ENCODE data around the gene MAGEB17. TPM values are rescaled to one million over a fixed set of nuclear protein-coding genes. Genes with fewer than 3 reads are reported as not detected.

Gene MAGEB17
- total RNA-seq, 1 experiment from 2014 or later, result 0.87 TPM

DNA sequence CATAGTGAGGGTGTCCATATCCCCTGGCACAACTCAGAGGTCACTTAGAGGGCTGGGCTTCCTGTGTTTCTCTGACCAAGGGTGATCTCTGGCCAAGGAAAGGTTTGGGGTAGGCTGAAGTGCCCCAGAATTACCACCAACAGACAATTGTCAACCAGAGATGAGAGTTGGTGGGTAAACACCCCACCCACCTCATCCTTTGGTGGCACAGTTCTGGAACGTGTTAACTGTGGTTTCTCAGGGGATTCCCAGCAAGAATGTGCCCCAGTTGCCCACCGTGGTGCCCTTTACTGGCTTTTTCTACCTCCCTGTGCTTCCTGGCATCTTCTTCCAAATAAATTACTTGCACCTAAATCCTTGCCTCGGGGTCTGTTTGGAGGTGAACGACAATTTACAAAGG, 26.8 kb upstream of the MAGEB17 start:
- Histone ChIP-seq H2AFZ (ENCODE audit: low read length) (peak overlapping the region; percentile 67), H3K9me2 (replicated peaks; ENCODE audit: low read length) (no peaks in the 10 kb centered on the region), H3K27ac (ENCODE audit: low read length) (peak overlapping the region; percentile 87), H3K9me3 (ENCODE audit: low read length) (no peaks in the 10 kb centered on the region), H3F3A (ENCODE audit: low read length, unreplicated experiment) (no peaks in the 10 kb centered on the region), H3K9ac (ENCODE audit: low read length) (peak overlapping the region; percentile 52), H3K4me1 (ENCODE audit: insufficient read depth, low read length) (peaks cover 29% of the 10 kb centered on the region), H3K4me3 (ENCODE audit: low read length) (peak overlapping the region; percentile 37), H3K27me3 (ENCODE audit: low read length) (no peaks in the 10 kb centered on the region), H3K79me2 (ENCODE audit: low read length) (peaks cover 81% of the 10 kb centered on the region), H4K20me1 (ENCODE audit: low read length) (no peaks in the 10 kb centered on the region), H3K36me3 (ENCODE audit: low read depth, low read length) (peaks cover 18% of the 10 kb centered on the region), H3K4me2 (ENCODE audit: low read length) (peak overlapping the region; percentile 67)
- ChIA-PET POLR2A (ENCODE audit: unreplicated experiment) (no interaction called here), CTCF (no interaction called here)
- intact Hi-C loops (cut with micrococcal nuclease), result loop anchor here (2.0 kb wide), 1 partner anchor 20 kb away; no protein-coding TSS in a partner anchor
- peak; percentile 37 for ATAC-seq
- TF ChIP-seq EZH2 (IDR thresholded peaks at IDR 0.05; ENCODE audit: low read length, unreplicated experiment), result no peak
- TF ChIP-seq EZH2phosphoT487 (IDR thresholded peaks at IDR 0.05; ENCODE audit: borderline replicate concordance, low read length), result no peak
- TF ChIP-seq, protein P1, sequence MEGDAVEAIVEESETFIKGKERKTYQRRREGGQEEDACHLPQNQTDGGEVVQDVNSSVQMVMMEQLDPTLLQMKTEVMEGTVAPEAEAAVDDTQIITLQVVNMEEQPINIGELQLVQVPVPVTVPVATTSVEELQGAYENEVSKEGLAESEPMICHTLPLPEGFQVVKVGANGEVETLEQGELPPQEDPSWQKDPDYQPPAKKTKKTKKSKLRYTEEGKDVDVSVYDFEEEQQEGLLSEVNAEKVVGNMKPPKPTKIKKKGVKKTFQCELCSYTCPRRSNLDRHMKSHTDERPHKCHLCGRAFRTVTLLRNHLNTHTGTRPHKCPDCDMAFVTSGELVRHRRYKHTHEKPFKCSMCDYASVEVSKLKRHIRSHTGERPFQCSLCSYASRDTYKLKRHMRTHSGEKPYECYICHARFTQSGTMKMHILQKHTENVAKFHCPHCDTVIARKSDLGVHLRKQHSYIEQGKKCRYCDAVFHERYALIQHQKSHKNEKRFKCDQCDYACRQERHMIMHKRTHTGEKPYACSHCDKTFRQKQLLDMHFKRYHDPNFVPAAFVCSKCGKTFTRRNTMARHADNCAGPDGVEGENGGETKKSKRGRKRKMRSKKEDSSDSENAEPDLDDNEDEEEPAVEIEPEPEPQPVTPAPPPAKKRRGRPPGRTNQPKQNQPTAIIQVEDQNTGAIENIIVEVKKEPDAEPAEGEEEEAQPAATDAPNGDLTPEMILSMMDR (conservative IDR thresholded peaks at IDR 0.05; ENCODE audit: low read depth, low read length), result no peak
- DNase-seq, result no peak
- BruUV-seq (replicated peaks), result TSS peak; percentile 83

DNA sequence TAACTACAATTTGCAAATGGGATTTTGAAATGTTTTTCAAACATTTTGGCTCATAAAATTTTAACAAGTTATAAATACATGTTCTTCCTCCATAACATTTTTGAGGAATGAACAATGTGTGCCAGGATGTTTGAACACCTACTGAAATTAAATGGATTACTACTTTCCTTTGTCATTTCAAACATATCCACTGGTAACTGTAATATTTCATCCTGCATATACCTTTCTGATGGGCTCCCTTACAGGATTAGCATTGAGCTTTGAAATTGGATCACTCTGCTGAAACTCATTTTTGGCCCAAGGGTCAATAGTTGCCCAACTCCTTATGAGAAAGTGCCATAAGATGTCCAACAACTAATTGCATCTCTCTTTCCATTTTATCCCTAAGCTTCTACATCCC, 26.3 kb upstream of the MAGEB17 start:
- ATAC-seq (peak; percentile 73), DNase-seq (peak; percentile 67)
- peaks cover 29% of the 10 kb centered on the region for H3K4me1 ChIP-seq (ENCODE audit: insufficient read depth, low read length)
- no TSS peak for BruUV-seq (replicated peaks)
- intact Hi-C loops (cut with micrococcal nuclease), result loop anchor here (1.0 to 2.0 kb wide), 2 partner anchors 16 to 20 kb away; no protein-coding TSS in a partner anchor
- H3K27ac ChIP-seq (ENCODE audit: low read length), result peak overlapping the region; percentile 87
- H2AFZ ChIP-seq (ENCODE audit: low read length), result peak overlapping the region; percentile 67
- H3K27me3 ChIP-seq (ENCODE audit: low read length), result no peaks in the 10 kb centered on the region
- H3F3A ChIP-seq (ENCODE audit: low read length, unreplicated experiment), result no peaks in the 10 kb centered on the region
- H3K9ac ChIP-seq (ENCODE audit: low read length), result peak overlapping the region; percentile 52
- H3K9me3 ChIP-seq (ENCODE audit: low read length), result no peaks in the 10 kb centered on the region
- ChIA-PET CTCF (no interaction called here), POLR2A (ENCODE audit: unreplicated experiment) (interaction anchor here (0.8 kb wide), 1 partner anchor 15 kb away, joined by 4 read pairs; no protein-coding TSS in a partner anchor)
- TF ChIP-seq EZH2 (IDR thresholded peaks at IDR 0.05; ENCODE audit: low read length, unreplicated experiment) (no peak), EZH2phosphoT487 (IDR thresholded peaks at IDR 0.05; ENCODE audit: borderline replicate concordance, low read length) (no peak)
- TF ChIP-seq, protein P1 (conservative IDR thresholded peaks at IDR 0.05; ENCODE audit: low read depth, low read length), result no peak
- peaks cover 79% of the 10 kb centered on the region for H3K79me2 ChIP-seq (ENCODE audit: low read length)
- no peaks in the 10 kb centered on the region for H3K9me2 ChIP-seq (replicated peaks; ENCODE audit: low read length)
- H3K4me2 ChIP-seq (ENCODE audit: low read length), result peak overlapping the region; percentile 67
- peaks cover 18% of the 10 kb centered on the region for H3K36me3 ChIP-seq (ENCODE audit: low read depth, low read length)
- no peaks in the 10 kb centered on the region for H4K20me1 ChIP-seq (ENCODE audit: low read length)
- peak overlapping the region; percentile 37 for H3K4me3 ChIP-seq (ENCODE audit: low read length)

All from PC-3 (cell line).